ENCODE results near the gene DCAF17.

DCAF17 gene

GRCh38 chr2:171459498-171459897 lies 25.5 kb downstream of the DCAF17 start:
- no peak for TF ChIP-seq CTCF (conservative IDR thresholded peaks at IDR 0.05; ENCODE audit: low read depth, low read length)
- no peak overlapping the region for H3K4me3 ChIP-seq (ENCODE audit: low read depth, low read length)
- DNase-seq (ENCODE audit: low read depth): no peak

- no peak for TF ChIP-seq CTCF (conservative IDR thresholded peaks at IDR 0.05; ENCODE audit: low read depth, low read length)
- DNase-seq (ENCODE audit: low read depth): no peak
- no peak overlapping the region for H3K4me3 ChIP-seq (ENCODE audit: low read depth, low read length)
Observed at GRCh38 chr2:171460537-171460936, 26.5 kb downstream of the DCAF17 start.

GRCh38 chr2:171469176-171469575 lies 35.1 kb downstream of the DCAF17 start:
- peak; percentile 66 for DNase-seq (ENCODE audit: low read depth)

GRCh38 chr2:171470129-171470528 lies 36.1 kb downstream of the DCAF17 start:
- TF ChIP-seq CTCF (conservative IDR thresholded peaks at IDR 0.05; ENCODE audit: low read depth, low read length): no peak
- no peak for DNase-seq (ENCODE audit: low read depth)
- H3K4me3 ChIP-seq (ENCODE audit: low read depth, low read length): no peak overlapping the region

More at GRCh38 chr2:171469176-171469575, 35.1 kb downstream of the DCAF17 start:
- TF ChIP-seq CTCF (conservative IDR thresholded peaks at IDR 0.05; ENCODE audit: low read depth, low read length): no peak
- H3K4me3 ChIP-seq (ENCODE audit: low read depth, low read length): no peak overlapping the region

GRCh38 chr2:171475979-171476378 lies 42.0 kb downstream of the DCAF17 start:
- no peak for TF ChIP-seq CTCF (conservative IDR thresholded peaks at IDR 0.05; ENCODE audit: low read depth, low read length)
- no peak for DNase-seq (ENCODE audit: low read depth)
- no peak overlapping the region for H3K4me3 ChIP-seq (ENCODE audit: low read depth, low read length)

- DNase-seq (ENCODE audit: low read depth): peak; percentile 52
- no peak for TF ChIP-seq CTCF (conservative IDR thresholded peaks at IDR 0.05; ENCODE audit: low read depth, low read length)
- no peak overlapping the region for H3K4me3 ChIP-seq (ENCODE audit: low read depth, low read length)
Observed at GRCh38 chr2:171478345-171478744, 44.3 kb downstream of the DCAF17 start.

GRCh38 chr2:171479154-171479814 lies 45.3 kb downstream of the DCAF17 start:
- H3K4me3 ChIP-seq (ENCODE audit: low read depth, low read length): no peak overlapping the region
- TF ChIP-seq CTCF (conservative IDR thresholded peaks at IDR 0.05; ENCODE audit: low read depth, low read length): no peak
- DNase-seq (ENCODE audit: low read depth): peak; percentile 14
